GM23338 (cell line): ENCODE data around the gene UBE2D1. TPM values are rescaled to one million over a fixed set of nuclear protein-coding genes. Genes with fewer than 3 reads are reported as not detected.

Experiments
- CREB1 ChIP-seq: fragments of 250-450 bp; sonication (Bioruptor Pico); IDR thresholded peaks from 2 replicates; pipeline ENCODE4 v1.5.0; 2020; ENCODE audit warnings: low read depth, mild to moderate bottlenecking, moderate library complexity
- CTCF ChIP-seq, 2 experiments: fragments of 200-600 bp in 1 of 2; sonication (generic) in 1 of 2; conservative IDR thresholded peaks; 2 replicates each; pipeline versions ENCODE4 v1.5.1 to v1.6.1; 2016 to 2017; ENCODE audit warnings: antibody characterized with exemption in 2 of 2, low read depth in 2 of 2, mild to moderate bottlenecking in 2 of 2, moderate library complexity in 1 of 2
- ETS1 ChIP-seq: IDR thresholded peaks from 2 replicates; pipeline ENCODE4 v1.6.1; 2016; ENCODE audit warnings: antibody characterized with exemption
- EZH2 ChIP-seq: fragments of 200-600 bp; sonication (generic); IDR thresholded peaks from one replicate; pipeline ENCODE4 v1.8.0; 2017; ENCODE audit warnings: antibody characterized with exemption, mild to moderate bottlenecking, low read depth; ENCODE audit not compliant: unreplicated experiment
- REST ChIP-seq: IDR thresholded peaks from one replicate; pipeline ENCODE4 v1.6.1; 2018; ENCODE audit warnings: antibody characterized with exemption; ENCODE audit not compliant: unreplicated experiment
- ZNF114 ChIP-seq: fragments of 250-450 bp; sonication (Bioruptor Pico); IDR thresholded peaks from 2 replicates; pipeline ENCODE4 v1.5.0; 2020; ENCODE audit warnings: mild to moderate bottlenecking, moderate library complexity
- ZNF462 ChIP-seq: fragments of 250-450 bp; sonication (Bioruptor Pico); IDR thresholded peaks from 2 replicates; pipeline ENCODE4 v1.5.0; 2020; ENCODE audit warnings: mild to moderate bottlenecking, moderate library complexity
- polyA plus RNA-seq: library from polyadenylated mRNA; unstranded; fragments of >200 nt; fragmentation: Nextera tagmentation; extraction: Ambion mirVana; gene quantifications from 2 replicates; pipeline ENCODE4 v1.2.1, GENCODE V29; 2016
- total RNA-seq: library from RNA; depleted of rRNA; stranded (reverse); fragments of >200 nt; shearing (Covaris generic); gene quantifications from 2 replicates; pipeline ENCODE4 v1.2.3, GENCODE V29; 2014

Gene UBE2D1
- total and polyA plus RNA-seq, 2 experiments from 2014 or later = 39.5 to 64.9 TPM

- no peak for TF ChIP-seq ZNF462 (CRISPR knock-in tag)
- TF ChIP-seq REST = no peak
- no peak for TF ChIP-seq EZH2
- no peak for TF ChIP-seq ETS1
- TF ChIP-seq CTCF (conservative IDR thresholded peaks at IDR 0.05; ENCODE audit: low read depth in 2 of 2) = no peak
- no peak for TF ChIP-seq ZNF114 (CRISPR knock-in tag)
- no peak for TF ChIP-seq CREB1
These were observed 32.3 kb downstream of the UBE2D1 start (continued) for GRCh38 chr10:58367069-58367468.
